B cell (primary cell): ENCODE results near the gene RNASE7. TPM values are rescaled to one million over a fixed set of nuclear protein-coding genes. Genes with fewer than 3 reads are reported as not detected.

Experiments used
- ATAC-seq: fragments of 200-7000 bp; cut with Tn5 transposase; one replicate; pipeline ENCODE4 v1.10.0; 2021; ENCODE audit warnings: low read depth, mild to moderate bottlenecking, moderate number of reproducible peaks, moderate library complexity
- CTCF ChIA-PET: fragments of 350-600 bp; sonication (Branson Sonifier 250); formaldehyde crosslinking; loops from one replicate; lab custom pipeline; 2021; ENCODE audit warnings: antibody characterized with exemption, inconsistent platforms; lab: Charles Lee
- POLR2A ChIA-PET: fragments of 350-600 bp; sonication (Branson Sonifier 250); formaldehyde crosslinking; loops from one replicate; lab custom pipeline; 2021; ENCODE audit warnings: antibody characterized with exemption; lab: Charles Lee
- DNase-seq: peaks from one replicate; pipeline ENCODE4 v3.0.0; 2013
- H2AFZ ChIP-seq: 2 replicates; pipeline ENCODE4 v1.6.1; 2012; ENCODE audit warnings: mild to moderate bottlenecking, low read depth, low read length; ENCODE audit not compliant: insufficient read depth, poor library complexity, severe bottlenecking
- H3K27ac ChIP-seq, 2 donors: 1 replicate in 1 of 2; 2 replicates in 1 of 2; pipeline ENCODE4 v1.5.1; 2012 to 2013; ENCODE audit warnings: low read length in 2 of 2, mild to moderate bottlenecking in 2 of 2, moderate library complexity in 1 of 2
- H3K27me3 ChIP-seq, 4 experiments: fragments of 200-600 bp in 1 of 4; sonication (generic) in 1 of 4; replicated peaks in 1 of 4; 1 replicate in 2 of 4; 2 replicates in 2 of 4; pipeline versions ENCODE4 v1.6.1 to v1.7.0; 2013 to 2016; ENCODE audit warnings: low read length in 3 of 4, mild to moderate bottlenecking in 2 of 4, mixed read lengths in 1 of 4, moderate library complexity in 1 of 4; ENCODE audit not compliant: insufficient read depth in 4 of 4, control insufficient read depth in 3 of 4; ENCODE audit errors: control extremely low read depth in 1 of 4
- H3K36me3 ChIP-seq, 2 experiments: replicated peaks in 1 of 2; 1 replicate in 1 of 2; 2 replicates in 1 of 2; pipeline versions ENCODE4 v1.6.1 to v1.7.1; 2013; ENCODE audit warnings: low read length in 1 of 2; ENCODE audit not compliant: insufficient read depth in 2 of 2, control insufficient read depth in 1 of 2; ENCODE audit errors: control extremely low read depth in 1 of 2, extremely low read depth in 1 of 2
- H3K4me1 ChIP-seq, 2 donors: fragments of 200-600 bp in 1 of 2; sonication (generic) in 1 of 2; 1 replicate in 1 of 2; 2 replicates in 1 of 2; pipeline versions ENCODE4 v1.5.1 to v1.6.1; 2013 to 2017; ENCODE audit warnings: low read length in 2 of 2; ENCODE audit not compliant: control insufficient read depth in 2 of 2, insufficient read depth in 2 of 2
- H3K4me2 ChIP-seq: replicated peaks from 2 replicates; pipeline ENCODE3; 2012; ENCODE audit warnings: mild to moderate bottlenecking, low read depth, low read length; ENCODE audit not compliant: poor library complexity, severe bottlenecking
- H3K4me3 ChIP-seq, 5 experiments: fragments of 200-600 bp in 1 of 5; sonication (generic) in 1 of 5; 1 replicate in 3 of 5; 2 replicates in 2 of 5; pipeline versions ENCODE4 v1.5.1 to v1.7.0; 2011 to 2016; ENCODE audit warnings: low read length in 4 of 5, mild to moderate bottlenecking in 4 of 5, low read depth in 2 of 5, control low read depth in 1 of 5, moderate library complexity in 1 of 5; ENCODE audit not compliant: insufficient read depth in 1 of 5; ENCODE audit errors: control extremely low read depth in 1 of 5, extremely low read depth in 1 of 5
- H3K79me2 ChIP-seq: fragments of 200-600 bp; sonication (generic); one replicate; pipeline ENCODE4 v1.6.0; 2016; ENCODE audit warnings: low read length; ENCODE audit not compliant: control insufficient read depth, insufficient read depth
- H3K9ac ChIP-seq: fragments of 200-600 bp; sonication (generic); 2 replicates; pipeline ENCODE4 v1.6.1; 2017; ENCODE audit warnings: mild to moderate bottlenecking, low read length, moderate library complexity
- H3K9me3 ChIP-seq, 3 donors: one replicate each; pipeline versions ENCODE4 v1.6.1 to v1.7.1; 2013; ENCODE audit warnings: low read length in 2 of 3; ENCODE audit not compliant: control insufficient read depth in 2 of 3, insufficient read depth in 1 of 3; ENCODE audit errors: control extremely low read depth in 1 of 3
- H4K20me1 ChIP-seq: 2 replicates; pipeline ENCODE4 v1.6.0; 2012; ENCODE audit warnings: mild to moderate bottlenecking, low read length; ENCODE audit not compliant: insufficient read depth, control insufficient read depth, poor library complexity, severe bottlenecking
- H3K27ac Mint-ChIP-seq: one replicate; pipeline ENCODE4 v1.8.0; 2021; ENCODE audit warnings: mixed read lengths
- H3K27me3 Mint-ChIP-seq: one replicate; pipeline ENCODE4 v1.8.0; 2021; ENCODE audit warnings: mixed read lengths
- H3K4me1 Mint-ChIP-seq: one replicate; pipeline ENCODE4 v1.8.0; 2021; ENCODE audit warnings: mixed read lengths
- H3K4me3 Mint-ChIP-seq: one replicate; pipeline ENCODE4 v1.8.0; 2021; ENCODE audit warnings: mixed read lengths
- H3K9me3 Mint-ChIP-seq: one replicate; pipeline ENCODE4 v1.8.0; 2022; ENCODE audit warnings: mixed read lengths; ENCODE audit not compliant: insufficient read depth
- CTCF ChIP-seq: fragments of 200-600 bp; IDR thresholded peaks from one replicate; pipeline ENCODE4 v1.8.0; 2022; ENCODE audit warnings: antibody characterized with exemption, mild to moderate bottlenecking
- EZH2 ChIP-seq: IDR thresholded peaks from 2 replicates; pipeline ENCODE4 v1.6.1; 2012; ENCODE audit warnings: borderline replicate concordance, low read depth, mild to moderate bottlenecking, moderate library complexity, low read length; ENCODE audit not compliant: insufficient read depth, poor library complexity, severe bottlenecking
- WGBS: methylation state at CpG from one replicate; pipeline ENCODE4 v1.1.5; 2013; ENCODE audit warnings: missing lambda C conversion rate; ENCODE audit not compliant: insufficient coverage; 5-methylcytosine and 5-hydroxymethylcytosine counted together
- intact Hi-C: fragments of 100-400 bp; cut with micrococcal nuclease; formaldehyde crosslinking; loops from one replicate; pipeline ENCODE4 v1.10.0; 2022
- polyA plus RNA-seq: library from polyadenylated mRNA; depleted of rRNA; stranded (reverse); fragments of >200 nt; gene quantifications from 2 replicates; pipeline ENCODE4 v1.2.3, GENCODE V29; 2012
- total RNA-seq, 2 donors: library from RNA; stranded (reverse); fragments of 120-200 nt in 1 of 2; gene quantifications; 1 replicate in 1 of 2; 2 replicates in 1 of 2; pipeline versions ENCODE4 v1.2.3 to v1.2.4, GENCODE V29; 2013 to 2022

Gene RNASE7
- total and polyA plus RNA-seq, 2 donors (not counting 1 experiment from before 2014, with no cell fraction given), result not detected

- H3K27me3 Mint-ChIP-seq, result peaks cover 33% of the 10 kb centered on the region
- intact Hi-C loops, result no loop called here
- no peak within 1 kb of the TSS for H2AFZ ChIP-seq
- no peaks in the 10 kb centered on the region for H3K79me2 ChIP-seq
- H3K9me3 ChIP-seq, result no peaks in the 10 kb centered on the region
- ChIA-PET CTCF (interaction anchor here (0.9 to 1.8 kb wide), 2 partner anchors 10 to 43 kb away, joined by 3 to 5 read pairs; no protein-coding TSS in a partner anchor), POLR2A (no interaction called here)
- no peaks in the 10 kb centered on the region for H4K20me1 ChIP-seq
- no peak within 1 kb of the TSS for H3K4me3 ChIP-seq
- H3K36me3 ChIP-seq, result no peaks in the 10 kb centered on the region
- H3K4me3 Mint-ChIP-seq, result no peak within 1 kb of the TSS
- 79% methylated on average over 6 of the region's 8 CpGs for whole genome bisulfite sequencing
- H3K9me3 Mint-ChIP-seq, result no peaks in the 10 kb centered on the region
- no peak within 1 kb of the TSS for H3K27ac ChIP-seq
- TF ChIP-seq EZH2 (no peak), CTCF (no peak)
- no peaks in the 10 kb centered on the region for H3K4me1 Mint-ChIP-seq
- H3K27me3 ChIP-seq, result peaks cover 0 to 8% (median 4%) of the 10 kb centered on the region in 4 experiments
- no peak within 1 kb of the TSS for H3K27ac Mint-ChIP-seq
- H3K4me1 ChIP-seq, result no peaks in the 10 kb centered on the region
- ATAC-seq (no peak), DNase-seq (no peak)
- no peak within 1 kb of the TSS for H3K9ac ChIP-seq
- H3K4me2 ChIP-seq, result no peak within 1 kb of the TSS
These were observed 15.9 kb downstream of the RNASE7 start, which contains the start of gene RNASE8 for GRCh38 chr14:21057803-21058675. RNASE8 (plus strand) TSS chr14:21057822; CDS start chr14:21057893, 71 bp downstream.

GRCh38 chr14:21058903-21059302 is 16.7 kb downstream of the RNASE7 start:
- no peak overlapping the region for H2AFZ ChIP-seq
- ATAC-seq, result no peak
- no peak overlapping the region for H3K4me3 Mint-ChIP-seq
- whole genome bisulfite sequencing, result 86% methylated on average over 5 of the region's 5 CpGs
- no peaks in the 10 kb centered on the region for H3K79me2 ChIP-seq
- no peaks in the 10 kb centered on the region for H4K20me1 ChIP-seq
- intact Hi-C loops, result no loop called here
- DNase-seq, result no peak
- H3K4me1 ChIP-seq, result no peaks in the 10 kb centered on the region
- no peak overlapping the region for H3K4me3 ChIP-seq
- no peaks in the 10 kb centered on the region for H3K9me3 Mint-ChIP-seq
- TF ChIP-seq EZH2 (no peak), CTCF (no peak)
- H3K9me3 ChIP-seq, result no peaks in the 10 kb centered on the region
- H3K27ac Mint-ChIP-seq, result no peak overlapping the region
- peaks cover 0 to 12% (median 6%) of the 10 kb centered on the region in 4 experiments for H3K27me3 ChIP-seq
- no peak overlapping the region for H3K4me2 ChIP-seq
- no peaks in the 10 kb centered on the region for H3K4me1 Mint-ChIP-seq
- POLR2A ChIA-PET, result no interaction called here
- H3K9ac ChIP-seq, result no peak overlapping the region
- H3K27me3 Mint-ChIP-seq, result peaks cover 39% of the 10 kb centered on the region
- no peaks in the 10 kb centered on the region for H3K36me3 ChIP-seq
- no peak overlapping the region for H3K27ac ChIP-seq
- CTCF ChIA-PET, result interaction anchor here (1.0 to 1.8 kb wide), 2 partner anchors 9 to 39 kb away, joined by 3 to 5 read pairs; partner anchors contain the start of gene ZNF219
